PC-9 (cell line): ENCODE measurements around the gene GNA15.

Experiments used
- CTCF ChIP-seq: fragments of 200-600 bp; sonication (generic); conservative IDR thresholded peaks from 2 replicates; pipeline ENCODE4 v1.6.1; 2017; ENCODE audit warnings: mixed run types, antibody characterized with exemption, mild to moderate bottlenecking, moderate library complexity
- EZH2 ChIP-seq: fragments of 200-600 bp; sonication (generic); IDR thresholded peaks from 2 replicates; pipeline ENCODE4 v1.8.0; 2017; ENCODE audit warnings: antibody characterized with exemption, low read depth

GRCh38 chr19:3178973-3179738, 43.3 kb downstream of the GNA15 start:
- TF ChIP-seq CTCF (no peak), EZH2 (no peak)
